Hepatocyte (in vitro differentiated cells): ENCODE results near the gene DNAJB11. TPM values are rescaled to one million over a fixed set of nuclear protein-coding genes. Genes with fewer than 3 reads are reported as not detected.

ENCODE experiments used
- DNase-seq: peaks from one replicate; pipeline ENCODE4 v3.0.0-alpha.2; 2016; ENCODE audit warnings: low spot score
- H2AFZ ChIP-seq: fragments of 200-600 bp; sonication (generic); 2 replicates; pipeline ENCODE4 v1.6.0; 2016; ENCODE audit warnings: antibody characterized with exemption, mild to moderate bottlenecking
- H3K27ac ChIP-seq: fragments of 200-600 bp; sonication (generic); 2 replicates; pipeline ENCODE4 v1.5.1; 2016; ENCODE audit warnings: mild to moderate bottlenecking
- H3K27me3 ChIP-seq: fragments of 200-600 bp; sonication (generic); 2 replicates; pipeline ENCODE4 v1.6.1; 2016
- H3K36me3 ChIP-seq: fragments of 200-600 bp; sonication (generic); replicated peaks from 2 replicates; pipeline ENCODE4 v1.5.1; 2016; ENCODE audit warnings: low read depth; ENCODE audit not compliant: insufficient read depth
- H3K4me1 ChIP-seq: fragments of 200-600 bp; sonication (generic); 2 replicates; pipeline ENCODE4 v1.5.1; 2016; ENCODE audit warnings: mild to moderate bottlenecking, moderate library complexity; ENCODE audit not compliant: insufficient read depth
- H3K4me2 ChIP-seq: fragments of 200-600 bp; sonication (generic); 2 replicates; pipeline ENCODE4 v1.6.0; 2016
- H3K4me3 ChIP-seq: fragments of 200-600 bp; sonication (generic); 2 replicates; pipeline ENCODE4 v1.5.1; 2016; ENCODE audit warnings: mild to moderate bottlenecking
- H3K79me2 ChIP-seq: fragments of 200-600 bp; sonication (generic); 2 replicates; pipeline ENCODE4 v1.6.0; 2017; ENCODE audit warnings: mild to moderate bottlenecking
- H3K9me2 ChIP-seq: fragments of 200-600 bp; sonication (generic); replicated peaks from 2 replicates; pipeline ENCODE4 v1.6.0; 2017; ENCODE audit warnings: mild to moderate bottlenecking; ENCODE audit not compliant: insufficient read depth
- H3K9me3 ChIP-seq: fragments of 200-600 bp; sonication (generic); 2 replicates; pipeline ENCODE4 v1.5.1; 2016; ENCODE audit warnings: low read depth, mild to moderate bottlenecking
- H4K20me1 ChIP-seq: fragments of 200-600 bp; sonication (generic); 2 replicates; pipeline ENCODE4 v1.6.0; 2016; ENCODE audit warnings: mild to moderate bottlenecking; ENCODE audit not compliant: insufficient read depth, poor library complexity, severe bottlenecking
- CTCF ChIP-seq: fragments of 200-600 bp; sonication (generic); IDR thresholded peaks from 2 replicates; pipeline ENCODE4 v1.5.1; 2016; ENCODE audit warnings: antibody characterized with exemption, mild to moderate bottlenecking; ENCODE audit not compliant: poor library complexity
- EZH2 ChIP-seq: fragments of 200-600 bp; sonication (generic); IDR thresholded peaks from 2 replicates; pipeline ENCODE4 v1.6.1; 2016; ENCODE audit warnings: antibody characterized with exemption, mild to moderate bottlenecking, borderline replicate concordance
- EZH2phosphoT487 ChIP-seq: fragments of 200-600 bp; sonication (generic); IDR thresholded peaks from one replicate; pipeline ENCODE4 v1.6.1; 2018; ENCODE audit warnings: antibody characterized with exemption, mild to moderate bottlenecking, low read depth, moderate library complexity; ENCODE audit not compliant: unreplicated experiment, severe bottlenecking
- WGBS: methylation state at CpG from one replicate; pipeline ENCODE4 v1.1.6; 2016; ENCODE audit warnings: low lambda C conversion rate; ENCODE audit errors: missing lambda C conversion rate; 5-methylcytosine and 5-hydroxymethylcytosine counted together
- polyA plus RNA-seq: library from polyadenylated mRNA; unstranded; fragments of >200 nt; fragmentation: Nextera tagmentation; extraction: Ambion mirVana; gene quantifications from 2 replicates; pipeline ENCODE4 v1.2.1, GENCODE V29; 2016
- total RNA-seq: library from RNA; depleted of rRNA; stranded (reverse); fragments of >200 nt; gene quantifications from 2 replicates; pipeline ENCODE4 v1.2.3, GENCODE V29; 2014

Gene DNAJB11
- total and polyA plus RNA-seq, 2 experiments from 2014 or later: 103 to 148 TPM

DNA sequence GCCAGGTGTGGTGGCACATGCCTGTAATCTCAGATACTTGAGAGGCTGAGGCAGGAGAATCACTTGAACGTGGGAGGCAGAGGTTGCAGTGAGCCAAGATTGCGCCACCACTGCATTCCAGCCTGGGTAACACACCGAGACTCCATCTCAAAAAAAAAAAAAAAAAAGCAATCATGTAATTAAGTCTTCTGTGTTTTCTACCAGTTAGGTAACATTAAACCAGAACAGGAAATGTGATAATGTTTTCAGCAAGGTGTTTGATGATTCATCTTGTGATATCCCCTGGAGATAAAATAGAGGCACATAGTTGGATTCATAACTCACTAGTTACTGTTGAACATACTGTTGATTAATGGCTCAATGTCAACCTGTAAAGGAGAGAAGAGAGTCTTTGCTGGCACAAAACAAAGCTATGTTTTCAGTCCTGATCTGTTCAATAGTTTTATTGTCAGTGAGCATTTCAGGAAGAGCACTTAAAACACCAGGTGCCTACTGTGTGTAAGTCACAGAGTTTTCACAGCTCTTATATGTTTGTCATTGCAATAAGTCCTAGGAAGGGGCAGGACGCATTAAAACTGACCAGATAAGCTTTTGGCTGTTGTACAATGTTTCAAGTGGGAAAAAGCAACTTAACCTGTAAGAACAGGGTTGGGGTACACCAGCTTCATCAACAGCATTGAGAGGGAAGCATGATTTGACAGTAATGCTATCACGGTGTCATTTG is 19.5 kb downstream of the DNAJB11 start:
- Histone ChIP-seq H3K36me3 (no peaks in the 10 kb centered on the region), H3K9me2 (no peaks in the 10 kb centered on the region), H4K20me1 (no peaks in the 10 kb centered on the region), H3K4me3 (no peak overlapping the region), H3K79me2 (no peaks in the 10 kb centered on the region), H3K9me3 (no peaks in the 10 kb centered on the region), H3K27ac (peak overlapping the region; percentile 85), H3K4me2 (peak overlapping the region; percentile 32), H3K27me3 (no peaks in the 10 kb centered on the region), H3K4me1 (peaks cover 20% of the 10 kb centered on the region), H2AFZ (no peak overlapping the region)
- DNase-seq: no peak
- TF ChIP-seq EZH2: no peak
- no peak for TF ChIP-seq EZH2phosphoT487
- no peak for TF ChIP-seq CTCF
- WGBS: 63% methylated on average over 5 of the region's 5 CpGs

DNA sequence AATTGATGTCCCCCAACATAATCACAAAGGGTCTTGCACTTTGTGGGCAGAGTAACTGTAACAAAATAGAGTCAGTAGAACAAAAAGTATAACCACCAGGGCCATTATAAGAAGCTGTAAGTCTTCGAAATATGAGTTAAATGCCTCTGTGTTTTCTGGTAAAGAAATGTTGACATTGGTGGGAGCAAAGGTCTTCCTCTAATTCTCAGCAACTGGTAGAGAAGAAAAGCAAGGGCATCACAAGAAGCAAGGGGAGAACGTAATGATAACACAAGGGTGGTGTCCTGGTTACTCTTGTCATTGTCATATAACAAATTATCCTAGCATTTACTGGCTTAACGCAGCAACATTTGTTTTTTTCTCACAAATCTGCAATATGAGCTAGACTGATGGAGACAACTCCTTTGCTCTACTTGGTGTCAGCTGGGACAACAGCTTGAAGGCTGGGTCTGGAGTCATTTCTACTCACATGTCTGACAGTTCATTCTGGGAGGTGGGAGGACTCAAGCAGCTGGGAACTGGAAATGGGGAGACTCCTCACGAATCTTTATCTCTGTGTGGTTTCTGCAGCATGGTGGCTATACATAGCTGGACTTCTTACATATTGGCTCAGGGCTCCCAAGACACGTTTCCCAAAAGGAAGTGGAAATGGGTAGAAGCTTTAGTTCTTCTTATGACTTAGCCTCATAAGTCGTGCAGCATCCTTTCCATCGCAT is 20.2 kb downstream of the DNAJB11 start:
- peak overlapping the region; percentile 32 for H3K4me2 ChIP-seq
- no peaks in the 10 kb centered on the region for H3K36me3 ChIP-seq
- H3K79me2 ChIP-seq: no peaks in the 10 kb centered on the region
- peaks cover 20% of the 10 kb centered on the region for H3K4me1 ChIP-seq
- no peak for DNase-seq
- H3K9me2 ChIP-seq: no peaks in the 10 kb centered on the region
- H3K9me3 ChIP-seq: no peaks in the 10 kb centered on the region
- no peak overlapping the region for H3K4me3 ChIP-seq
- no peaks in the 10 kb centered on the region for H3K27me3 ChIP-seq
- WGBS: 83% methylated on average over 7 of the region's 7 CpGs
- peak overlapping the region; percentile 85 for H3K27ac ChIP-seq
- no peak overlapping the region for H2AFZ ChIP-seq
- TF ChIP-seq CTCF (no peak), EZH2 (no peak), EZH2phosphoT487 (no peak)
- no peaks in the 10 kb centered on the region for H4K20me1 ChIP-seq

GRCh38 chr3:186592682-186593081 is 22.2 kb downstream of the DNAJB11 start:
- Histone ChIP-seq H2AFZ (no peak overlapping the region), H3K4me3 (no peak overlapping the region), H3K9me3 (no peaks in the 10 kb centered on the region), H3K9me2 (no peaks in the 10 kb centered on the region), H3K36me3 (no peaks in the 10 kb centered on the region), H3K4me2 (no peak overlapping the region), H4K20me1 (no peaks in the 10 kb centered on the region), H3K4me1 (peaks cover 20% of the 10 kb centered on the region), H3K27ac (no peak overlapping the region), H3K79me2 (no peaks in the 10 kb centered on the region), H3K27me3 (no peaks in the 10 kb centered on the region)
- 90% methylated on average over 4 of the region's 4 CpGs for WGBS
- TF ChIP-seq CTCF: no peak
- TF ChIP-seq EZH2: no peak
- no peak for TF ChIP-seq EZH2phosphoT487
- DNase-seq: no peak
